ENCODE results near the gene NAALADL2. TPM values are rescaled to one million over a fixed set of nuclear protein-coding genes. Genes with fewer than 3 reads are reported as not detected.

The NAALADL2 gene
- total RNA-seq, 2 experiments from 2014 or later, result 0.30 to 1.2 TPM

- Histone ChIP-seq H3K27me3 (ENCODE audit: control insufficient read depth in 1 of 2, insufficient read depth in 2 of 2, low read length in 2 of 2) (no peaks in the 10 kb centered on the region), H3K36me3 (ENCODE audit: insufficient read depth, low read length) (no peaks in the 10 kb centered on the region), H3K4me3 (ENCODE audit: low read length) (no peak overlapping the region), H3K4me1 (ENCODE audit: insufficient read depth, low read length) (no peaks in the 10 kb centered on the region), H3K9me3 (ENCODE audit: control insufficient read depth in 1 of 2, insufficient read depth in 1 of 2, low read length in 2 of 2) (no peaks in the 10 kb centered on the region), H3K27ac (ENCODE audit: low read depth in 1 of 2, low read length in 2 of 2) (no peak overlapping the region)
- ATAC-seq (ENCODE audit: poor library complexity) (no peak), DNase-seq (no peak)
- no peaks in the 10 kb centered on the region for H3K9me3 Mint-ChIP-seq
- no peaks in the 10 kb centered on the region for H3K36me3 Mint-ChIP-seq (ENCODE audit: low read depth)
- H3K27me3 Mint-ChIP-seq, result no peaks in the 10 kb centered on the region
- no peaks in the 10 kb centered on the region for H3K4me1 Mint-ChIP-seq (ENCODE audit: low read depth)
- intact Hi-C loops (cut with DNase I, micrococcal nuclease), result no loop called here
- no peak for TF ChIP-seq CTCF (IDR thresholded peaks at IDR 0.05)
- CTCF ChIA-PET, result no interaction called here
- no peak overlapping the region for H3K27ac Mint-ChIP-seq
- no peak overlapping the region for H3K4me3 Mint-ChIP-seq
- POLR2A ChIA-PET, result no interaction called here
Measured at GRCh38 chr3:175713268-175713667, 854.1 kb downstream of the NAALADL2 start.

GRCh38 chr3:175716446-175716845, 857.3 kb downstream of the NAALADL2 start:
- Histone ChIP-seq H3K36me3 (ENCODE audit: insufficient read depth, low read length) (no peaks in the 10 kb centered on the region), H3K9me3 (ENCODE audit: control insufficient read depth in 1 of 2, insufficient read depth in 1 of 2, low read length in 2 of 2) (no peaks in the 10 kb centered on the region), H3K27ac (ENCODE audit: low read depth in 1 of 2, low read length in 2 of 2) (no peak overlapping the region), H3K4me3 (ENCODE audit: low read length) (no peak overlapping the region), H3K27me3 (ENCODE audit: control insufficient read depth in 1 of 2, insufficient read depth in 2 of 2, low read length in 2 of 2) (no peaks in the 10 kb centered on the region), H3K4me1 (ENCODE audit: insufficient read depth, low read length) (no peaks in the 10 kb centered on the region)
- CTCF ChIA-PET, result no interaction called here
- no peak overlapping the region for H3K27ac Mint-ChIP-seq
- DNase-seq (no peak), ATAC-seq (ENCODE audit: poor library complexity) (no peak)
- POLR2A ChIA-PET, result no interaction called here
- intact Hi-C loops (cut with DNase I, micrococcal nuclease), result no loop called here
- H3K9me3 Mint-ChIP-seq, result peaks cover 2% of the 10 kb centered on the region
- H3K27me3 Mint-ChIP-seq, result no peaks in the 10 kb centered on the region
- H3K4me3 Mint-ChIP-seq, result no peak overlapping the region
- no peaks in the 10 kb centered on the region for H3K36me3 Mint-ChIP-seq (ENCODE audit: low read depth)
- H3K4me1 Mint-ChIP-seq (ENCODE audit: low read depth), result no peaks in the 10 kb centered on the region
- TF ChIP-seq CTCF (IDR thresholded peaks at IDR 0.05), result no peak

- ATAC-seq (ENCODE audit: poor library complexity), result no peak
- H3K4me3 ChIP-seq (ENCODE audit: low read length), result no peak overlapping the region
- H3K27me3 ChIP-seq (ENCODE audit: control insufficient read depth in 1 of 2, insufficient read depth in 2 of 2, low read length in 2 of 2), result no peaks in the 10 kb centered on the region
- H3K4me3 Mint-ChIP-seq, result no peak overlapping the region
- H3K4me1 Mint-ChIP-seq (ENCODE audit: low read depth), result no peaks in the 10 kb centered on the region
- no peaks in the 10 kb centered on the region for H3K36me3 Mint-ChIP-seq (ENCODE audit: low read depth)
- TF ChIP-seq CTCF (IDR thresholded peaks at IDR 0.05), result no peak
- no peaks in the 10 kb centered on the region for H3K27me3 Mint-ChIP-seq
- no peak overlapping the region for H3K27ac Mint-ChIP-seq
- POLR2A ChIA-PET, result no interaction called here
- intact Hi-C loops (cut with DNase I, micrococcal nuclease), result no loop called here
- no peaks in the 10 kb centered on the region for H3K9me3 ChIP-seq (ENCODE audit: control insufficient read depth in 1 of 2, insufficient read depth in 1 of 2, low read length in 2 of 2)
- H3K4me1 ChIP-seq (ENCODE audit: insufficient read depth, low read length), result no peaks in the 10 kb centered on the region
- H3K9me3 Mint-ChIP-seq, result no peaks in the 10 kb centered on the region
- no peak overlapping the region for H3K27ac ChIP-seq (ENCODE audit: low read depth in 1 of 2, low read length in 2 of 2)
- CTCF ChIA-PET, result no interaction called here
- no peak for DNase-seq
- H3K36me3 ChIP-seq (ENCODE audit: insufficient read depth, low read length), result no peaks in the 10 kb centered on the region
Measured at GRCh38 chr3:175726228-175726627, 867.1 kb downstream of the NAALADL2 start.

Measured in CD4-positive, alpha-beta T cell (primary cell).